Liver (tissue), 9 donors: ENCODE results near the gene TM9SF3. TPM values are rescaled to one million over a fixed set of nuclear protein-coding genes. Genes with fewer than 3 reads are reported as not detected.

Experiments
- DNase-seq: peaks from one replicate; pipeline ENCODE4 v3.0.0-alpha.2; 2017; ENCODE audit warnings: low spot score
- H3K27ac ChIP-seq, 2 donors: one replicate each; pipeline ENCODE4 v1.7.0; 2013; ENCODE audit warnings: inconsistent platforms in 2 of 2, low read length in 2 of 2, control low read depth in 1 of 2, low read depth in 1 of 2, mild to moderate bottlenecking in 1 of 2
- H3K27me3 ChIP-seq, 4 donors: one replicate each; pipeline versions ENCODE4 v1.6.1 to v1.7.0; 2013; ENCODE audit warnings: low read length in 3 of 4, inconsistent platforms in 1 of 4, mild to moderate bottlenecking in 1 of 4, moderate library complexity in 1 of 4; ENCODE audit not compliant: control insufficient read depth in 4 of 4, insufficient read depth in 4 of 4
- H3K36me3 ChIP-seq, 4 donors: one replicate each; pipeline versions ENCODE4 v1.6.1 to v1.7.0; 2013; ENCODE audit warnings: low read length in 3 of 4, mild to moderate bottlenecking in 3 of 4, low read depth in 1 of 4, moderate library complexity in 1 of 4; ENCODE audit not compliant: control insufficient read depth in 4 of 4, insufficient read depth in 3 of 4
- H3K4me1 ChIP-seq, 4 donors: one replicate each; pipeline versions ENCODE4 v1.6.1 to v1.7.0; 2013; ENCODE audit warnings: low read length in 3 of 4, mild to moderate bottlenecking in 3 of 4, moderate library complexity in 1 of 4; ENCODE audit not compliant: control insufficient read depth in 4 of 4, insufficient read depth in 4 of 4
- H3K4me3 ChIP-seq, 3 donors: one replicate each; pipeline versions ENCODE4 v1.6.1 to v1.7.0; 2013; ENCODE audit warnings: low read length in 3 of 3, control low read depth in 1 of 3, low read depth in 1 of 3, mild to moderate bottlenecking in 1 of 3
- H3K9ac ChIP-seq, 2 donors: one replicate each; pipeline ENCODE4 v1.7.0; 2013; ENCODE audit warnings: low read length in 2 of 2, mild to moderate bottlenecking in 2 of 2, moderate library complexity in 2 of 2, control low read depth in 1 of 2, low read depth in 1 of 2
- H3K9me3 ChIP-seq, 4 donors: one replicate each; pipeline versions ENCODE4 v1.6.1 to v1.7.0; 2013; ENCODE audit warnings: low read length in 3 of 4; ENCODE audit not compliant: control insufficient read depth in 4 of 4
- CTCF ChIP-seq: fragments of 150-350 bp; IDR thresholded peaks from 2 replicates; pipeline ENCODE4 v1.5.1; 2017; ENCODE audit warnings: improper control_type of control experiment, low read depth, low read length; ENCODE audit not compliant: missing input control
- EGR1 ChIP-seq, 2 donors: IDR thresholded peaks; 2 replicates each; pipeline ENCODE4 v1.6.1; 2016 to 2018; ENCODE audit warnings: antibody characterized with exemption in 2 of 2, low read depth in 2 of 2
- FOXA1 ChIP-seq: IDR thresholded peaks from 2 replicates; pipeline ENCODE4 v1.6.1; 2016; ENCODE audit warnings: antibody characterized with exemption
- FOXA2 ChIP-seq: IDR thresholded peaks from 2 replicates; pipeline ENCODE4 v1.6.1; 2016; ENCODE audit warnings: antibody characterized with exemption
- GABPA ChIP-seq, 2 donors: IDR thresholded peaks in 1 of 2; conservative IDR thresholded peaks in 1 of 2; 2 replicates each; pipeline ENCODE4 v1.6.1; 2016; ENCODE audit warnings: antibody characterized with exemption in 2 of 2, mild to moderate bottlenecking in 1 of 2, moderate library complexity in 1 of 2
- HNF4A ChIP-seq, 2 donors: conservative IDR thresholded peaks; 2 replicates each; pipeline ENCODE4 v1.6.1; 2016; ENCODE audit warnings: antibody characterized with exemption in 2 of 2, mild to moderate bottlenecking in 2 of 2
- HNF4G ChIP-seq: IDR thresholded peaks from 2 replicates; pipeline ENCODE4 v1.6.1; 2016; ENCODE audit warnings: antibody characterized with exemption
- JUND ChIP-seq, 2 donors: IDR thresholded peaks; 2 replicates each; pipeline ENCODE4 v1.6.1; 2016; ENCODE audit warnings: antibody characterized with exemption in 2 of 2
- RAD21 ChIP-seq, 2 donors: IDR thresholded peaks; 2 replicates each; pipeline ENCODE4 v1.6.1; 2016; ENCODE audit warnings: antibody characterized with exemption in 2 of 2, mild to moderate bottlenecking in 2 of 2
- REST ChIP-seq: IDR thresholded peaks from 2 replicates; pipeline ENCODE4 v1.6.1; 2016; ENCODE audit warnings: antibody characterized with exemption, mild to moderate bottlenecking
- RXRA ChIP-seq, 2 donors: IDR thresholded peaks; 2 replicates each; pipeline ENCODE4 v1.6.1; 2017 to 2018; ENCODE audit warnings: antibody characterized with exemption in 2 of 2, mild to moderate bottlenecking in 1 of 2
- SP1 ChIP-seq: IDR thresholded peaks from 2 replicates; pipeline ENCODE4 v1.6.1; 2018; ENCODE audit warnings: antibody characterized with exemption, mild to moderate bottlenecking
- TAF1 ChIP-seq: conservative IDR thresholded peaks from 2 replicates; pipeline ENCODE4 v1.6.1; 2016; ENCODE audit warnings: antibody characterized with exemption, mild to moderate bottlenecking
- YY1 ChIP-seq: IDR thresholded peaks from 2 replicates; pipeline ENCODE4 v1.6.1; 2016; ENCODE audit warnings: antibody characterized with exemption, mild to moderate bottlenecking
- WGBS: extraction: QIAGEN DNeasy Blood & Tissue Kit; methylation state at CpG from one replicate; pipeline ENCODE4 v1.1.7; 2013; 5-methylcytosine and 5-hydroxymethylcytosine counted together
- polyA plus RNA-seq, 2 donors: library from polyadenylated mRNA; stranded (reverse) in 1 of 2; unstranded in 1 of 2; fragments of 200-250 nt in 1 of 2; fragments of >200 nt in 1 of 2; fragmentation: Nextera tagmentation in 1 of 2; extraction: Ambion mirVana in 1 of 2; gene quantifications; one replicate each; pipeline versions ENCODE4 v1.2.1 to v1.2.3, GENCODE V29; 2013 to 2015
- total RNA-seq, 2 donors: library from RNA; depleted of rRNA; stranded (reverse); fragments of >200 nt; gene quantifications; one replicate each; pipeline ENCODE4 v1.2.3, GENCODE V29; 2014
- TF ChIP-seq, protein P1 (sequence below): IDR thresholded peaks from 2 replicates; pipeline ENCODE4 v1.6.1; 2016; ENCODE audit warnings: antibody characterized with exemption
- TF ChIP-seq, protein P2 (sequence below): IDR thresholded peaks from 2 replicates; pipeline ENCODE4 v1.6.1; 2016; ENCODE audit warnings: antibody characterized with exemption
- donor health status: healthy.
- donor health status: healthy.
- donor health status: healthy.
- donor health status: healthy.
- donor health status: healthy.

Gene TM9SF3
- total and polyA plus RNA-seq, 4 donors, result 20.5 to 115 (median 55.4) TPM

DNA sequence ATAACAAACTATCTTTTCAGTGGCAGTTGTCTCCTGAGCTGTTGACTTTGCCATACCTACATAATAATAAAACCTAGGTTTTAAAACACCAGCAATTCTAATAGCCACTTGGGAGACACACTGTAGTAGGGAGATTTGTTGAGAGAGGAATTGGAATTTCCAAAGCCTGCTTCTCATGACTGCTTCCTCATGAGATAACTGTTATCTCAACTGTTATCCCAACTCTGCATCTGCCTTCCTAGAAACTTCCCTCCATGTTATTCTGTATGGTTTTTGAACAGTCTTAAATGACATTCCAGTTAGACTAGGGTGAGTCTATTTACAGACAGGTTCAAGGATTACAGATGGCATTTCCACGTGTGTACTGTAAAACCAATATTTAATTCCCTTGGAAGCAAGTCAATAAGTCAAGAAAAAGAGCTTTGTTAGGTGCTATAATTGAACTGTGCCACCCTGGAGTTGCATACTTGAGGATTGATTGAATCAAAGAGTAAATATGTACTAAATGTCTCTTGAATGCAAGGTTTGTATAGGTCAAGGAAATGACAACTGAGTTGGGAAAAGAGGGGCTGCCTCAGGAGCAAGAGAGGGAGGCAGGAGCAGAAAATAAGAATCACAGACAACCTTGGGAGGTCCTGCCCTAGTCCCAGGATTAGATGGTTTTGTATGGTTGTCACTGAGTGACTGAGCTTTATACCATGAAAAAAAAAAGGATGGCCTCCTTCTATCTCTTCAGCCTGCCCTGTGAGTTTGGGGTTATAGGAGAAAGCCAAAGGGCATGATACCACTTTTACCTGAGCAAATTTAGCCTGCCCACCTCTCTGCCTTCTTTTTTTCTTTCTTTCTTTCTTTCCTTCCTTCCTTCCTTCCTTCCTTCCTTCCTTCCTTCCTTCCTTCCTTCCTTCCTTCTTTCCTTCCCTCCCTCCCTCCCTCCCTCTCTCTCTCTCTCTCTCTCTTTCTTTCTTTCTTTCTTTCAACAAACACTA, 9.9 kb upstream of the TM9SF3 start:
- H3K36me3 ChIP-seq, result peaks cover 12 to 66% (median 56%) of the 10 kb centered on the region in 4 donors
- H3K27me3 ChIP-seq, result no peaks in the 10 kb centered on the region
- TF ChIP-seq FOXA1 (no peak), FOXA2 (no peak)
- H3K9ac ChIP-seq, result no peak overlapping the region
- no peak overlapping the region for H3K27ac ChIP-seq
- no peaks in the 10 kb centered on the region for H3K9me3 ChIP-seq
- no peaks in the 10 kb centered on the region for H3K4me1 ChIP-seq
- no peak for DNase-seq
- no peak overlapping the region for H3K4me3 ChIP-seq
- 33% methylated on average over 1 of the region's 1 CpG for WGBS

DNA sequence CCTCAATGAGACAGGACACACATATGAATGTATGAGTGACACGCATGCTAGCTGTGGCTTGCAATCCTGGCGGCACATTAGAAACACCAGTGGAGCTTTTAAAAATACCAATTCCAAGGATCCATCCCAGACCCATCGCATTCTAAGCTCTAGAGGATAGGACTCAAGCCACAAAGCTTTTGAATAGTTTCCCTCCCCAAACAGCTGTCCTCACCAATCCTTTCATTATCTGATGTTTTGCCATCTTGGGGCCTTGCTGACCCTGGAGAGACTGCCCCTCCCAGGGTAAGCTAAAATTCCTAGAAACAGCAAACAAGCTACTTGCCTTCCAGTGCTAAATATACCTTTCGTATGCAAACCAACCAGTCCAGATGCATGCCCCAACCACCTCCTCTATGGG, 8.9 kb upstream of the TM9SF3 start:
- Histone ChIP-seq H3K4me1 (no peaks in the 10 kb centered on the region), H3K9me3 (no peaks in the 10 kb centered on the region), H3K4me3 (no peak overlapping the region), H3K27ac (no peak overlapping the region), H3K27me3 (no peaks in the 10 kb centered on the region), H3K36me3 (peaks cover 12 to 59% (median 53%) of the 10 kb centered on the region in 4 donors), H3K9ac (no peak overlapping the region)
- DNase-seq, result no peak
- over 99% methylated on average over 4 of the region's 4 CpGs for WGBS
- no peak for TF ChIP-seq YY1
- TF ChIP-seq FOXA1, result no peak
- no peak for TF ChIP-seq RAD21 (IDR thresholded peaks at IDR 0.05)
- no peak for TF ChIP-seq CTCF
- TF ChIP-seq REST, result no peak
- TF ChIP-seq EGR1 (IDR thresholded peaks at IDR 0.05; ENCODE audit: low read depth in 2 of 2), result no peak
- no peak for TF ChIP-seq HNF4A (conservative IDR thresholded peaks at IDR 0.05)
- TF ChIP-seq, protein P1, sequence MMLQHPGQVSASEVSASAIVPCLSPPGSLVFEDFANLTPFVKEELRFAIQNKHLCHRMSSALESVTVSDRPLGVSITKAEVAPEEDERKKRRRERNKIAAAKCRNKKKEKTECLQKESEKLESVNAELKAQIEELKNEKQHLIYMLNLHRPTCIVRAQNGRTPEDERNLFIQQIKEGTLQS, result no peak
- no peak for TF ChIP-seq JUND (IDR thresholded peaks at IDR 0.05)
- no peak for TF ChIP-seq FOXA2
- no peak for TF ChIP-seq TAF1
- no peak for TF ChIP-seq RXRA (IDR thresholded peaks at IDR 0.05)
- no peak for TF ChIP-seq SP1
- no peak for TF ChIP-seq GABPA (IDR thresholded peaks at IDR 0.05 in 1 of 2, conservative IDR thresholded peaks at IDR 0.05 in 1 of 2)
- TF ChIP-seq, protein P2, sequence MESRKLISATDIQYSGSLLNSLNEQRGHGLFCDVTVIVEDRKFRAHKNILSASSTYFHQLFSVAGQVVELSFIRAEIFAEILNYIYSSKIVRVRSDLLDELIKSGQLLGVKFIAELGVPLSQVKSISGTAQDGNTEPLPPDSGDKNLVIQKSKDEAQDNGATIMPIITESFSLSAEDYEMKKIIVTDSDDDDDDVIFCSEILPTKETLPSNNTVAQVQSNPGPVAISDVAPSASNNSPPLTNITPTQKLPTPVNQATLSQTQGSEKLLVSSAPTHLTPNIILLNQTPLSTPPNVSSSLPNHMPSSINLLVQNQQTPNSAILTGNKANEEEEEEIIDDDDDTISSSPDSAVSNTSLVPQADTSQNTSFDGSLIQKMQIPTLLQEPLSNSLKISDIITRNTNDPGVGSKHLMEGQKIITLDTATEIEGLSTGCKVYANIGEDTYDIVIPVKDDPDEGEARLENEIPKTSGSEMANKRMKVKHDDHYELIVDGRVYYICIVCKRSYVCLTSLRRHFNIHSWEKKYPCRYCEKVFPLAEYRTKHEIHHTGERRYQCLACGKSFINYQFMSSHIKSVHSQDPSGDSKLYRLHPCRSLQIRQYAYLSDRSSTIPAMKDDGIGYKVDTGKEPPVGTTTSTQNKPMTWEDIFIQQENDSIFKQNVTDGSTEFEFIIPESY, result no peak
- no peak for TF ChIP-seq HNF4G
